HG03103 (cell line): ENCODE data around the gene PARD6B.
"Not testable (repeated sequence)": the region's sequence is repeated elsewhere in the genome, so short reads cannot be mapped to it uniquely, and the experiment has no call there.

Experiments used
- ATAC-seq: cut with Tn5 transposase; IDR thresholded peaks from one replicate; pipeline ENCODE4 v1.9.1; 2021; ENCODE audit warnings: low read depth; ENCODE audit not compliant: unreplicated experiment

The PARD6B gene

GRCh38 chr20:50743087-50743486, 11.7 kb downstream of the PARD6B start:
- no peak for ATAC-seq

GRCh38 chr20:50744143-50744792, 12.9 kb downstream of the PARD6B start:
- no peak for ATAC-seq

GRCh38 chr20:50745634-50746137, 14.3 kb downstream of the PARD6B start:
- ATAC-seq, result no peak

GRCh38 chr20:50746138-50746940, 15.0 kb downstream of the PARD6B start:
- no peak for ATAC-seq

GRCh38 chr20:50747275-50747674, 15.9 kb downstream of the PARD6B start:
- no peak for ATAC-seq

GRCh38 chr20:50750145-50750671, 18.8 kb downstream of the PARD6B start:
- ATAC-seq, result no peak

- ATAC-seq, result no peak
Observed at GRCh38 chr20:50753152-50753551, 21.8 kb downstream of the PARD6B start.

GRCh38 chr20:50754420-50754819, 23.0 kb downstream of the PARD6B start:
- ATAC-seq, result no peak

GRCh38 chr20:50756447-50756846, 25.1 kb downstream of the PARD6B start:
- no peak for ATAC-seq

GRCh38 chr20:50758469-50758868, 27.1 kb downstream of the PARD6B start:
- ATAC-seq, result no peak

GRCh38 chr20:50758992-50759391, 27.6 kb downstream of the PARD6B start:
- ATAC-seq, result no peak

- ATAC-seq, result no peak
Observed at GRCh38 chr20:50759678-50760077, 28.3 kb downstream of the PARD6B start.

- ATAC-seq, result no peak
Observed at GRCh38 chr20:50762045-50762422, 30.7 kb downstream of the PARD6B start.

GRCh38 chr20:50762435-50763220, 31.2 kb downstream of the PARD6B start:
- no peak for ATAC-seq

- not testable (repeated sequence) for ATAC-seq
Observed at GRCh38 chr20:50763550-50764458, 32.4 kb downstream of the PARD6B start.

- ATAC-seq, result not testable (repeated sequence)
Observed at GRCh38 chr20:50765251-50765650, 33.9 kb downstream of the PARD6B start.

- ATAC-seq, result no peak
Observed at GRCh38 chr20:50765674-50766073, 34.3 kb downstream of the PARD6B start.

- not testable (repeated sequence) for ATAC-seq
Observed at GRCh38 chr20:50766955-50767809, 35.8 kb downstream of the PARD6B start.

GRCh38 chr20:50768991-50769390, 37.6 kb downstream of the PARD6B start:
- ATAC-seq, result not testable (repeated sequence)
